ENCODE measurements around the gene TFEB. TPM values are rescaled to one million over a fixed set of nuclear protein-coding genes. Genes with fewer than 3 reads are reported as not detected.

The TFEB gene
- total RNA-seq (50.7 TPM), polyA plus RNA-seq (ENCODE audit: insufficient read depth, low read depth, low replicate concordance) (51.0 TPM)
- long read RNA-seq, donor 1, partial matches to known transcripts: 0 of 1 reads
- long read RNA-seq, donor 1, other reads (novel, unspliced or antisense): 0 of 1 reads
- long read RNA-seq, donor 2, partial matches to known transcripts: 0 of 2 reads
- long read RNA-seq, donor 2, other reads (novel, unspliced or antisense): 0 of 2 reads
- long read RNA-seq, donor 3, partial matches to known transcripts: 0 of 3 reads
- long read RNA-seq, donor 3, other reads (novel, unspliced or antisense): 0 of 3 reads
- long read RNA-seq, donor 4, partial matches to known transcripts: 0 of 3 reads
- long read RNA-seq, donor 4, other reads (novel, unspliced or antisense): 0 of 3 reads
- long read RNA-seq, donor 5, partial matches to known transcripts: 0 of 1 reads
- long read RNA-seq, donor 5, other reads (novel, unspliced or antisense): 0 of 1 reads
- long read RNA-seq, donor 6: 0 reads
- long read RNA-seq, donor 7, transcript TFEB-204 (9 exons, 2,331 nt): major isoform, 30 of 57 reads
- long read RNA-seq, donor 7, partial matches to known transcripts: 4 of 57 reads
- long read RNA-seq, donor 7, other reads (novel, unspliced or antisense): 20 of 57 reads
- long read RNA-seq, donor 8, transcript TFEB-204 (9 exons, 2,331 nt): major isoform, 5 of 5 reads
- long read RNA-seq, donor 8, partial matches to known transcripts: 0 of 5 reads
- long read RNA-seq, donor 8, other reads (novel, unspliced or antisense): 0 of 5 reads
- long read RNA-seq, donor 9, partial matches to known transcripts: 0 of 1 reads
- long read RNA-seq, donor 9, other reads (novel, unspliced or antisense): 0 of 1 reads
- long read RNA-seq, donor 10, partial matches to known transcripts: 0 of 1 reads
- long read RNA-seq, donor 10, other reads (novel, unspliced or antisense): 0 of 1 reads

DNA sequence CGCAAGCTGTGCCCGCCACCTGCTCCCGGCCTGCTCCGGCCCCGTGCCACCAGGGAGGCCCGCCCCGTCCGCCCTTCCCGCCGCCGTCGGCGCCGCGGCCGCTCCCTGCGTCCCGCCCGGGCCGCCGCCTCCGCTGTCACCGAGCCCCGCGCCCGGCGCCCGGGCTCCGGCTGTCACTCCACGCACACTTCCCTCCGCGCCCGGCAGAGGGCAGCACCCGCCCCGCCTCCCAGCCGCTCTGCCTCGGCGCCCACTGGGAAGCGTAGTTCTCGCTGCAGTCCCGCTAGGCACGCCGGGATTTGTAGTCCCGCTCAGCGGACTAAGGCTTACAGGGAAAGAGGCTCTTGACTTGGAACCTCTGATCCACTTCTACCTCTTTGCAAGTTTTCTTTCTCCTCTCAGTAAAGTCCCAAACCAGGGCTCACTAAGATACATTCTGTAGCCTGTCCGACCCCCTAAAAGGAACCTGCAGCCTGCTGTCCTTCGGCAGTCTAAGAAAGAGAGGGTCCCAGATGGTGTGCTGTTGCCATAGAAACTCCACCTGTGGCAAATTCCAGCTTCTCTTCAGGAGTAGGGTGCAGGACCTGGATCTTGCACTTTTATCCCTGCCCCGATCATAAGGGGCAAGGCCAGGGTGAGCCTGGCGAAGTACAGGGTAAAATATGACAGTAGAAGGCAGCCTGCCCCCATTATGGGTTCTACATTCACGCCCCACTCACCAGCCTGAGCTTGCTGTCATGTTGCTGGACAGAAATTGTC, at the start of gene TFEB:
TSS of gene TFEB (minus strand) at position 182 of the 759 bp plus-strand sequence. CDS start 44,395 bp downstream, outside the sequence.
- no peak for FAIRE-seq
- Histone ChIP-seq H3K4me3 (ENCODE audit: low read length in 3 of 3) (peak within 1 kb of the TSS; percentile 11 to 59 (median 48)), H3K9ac (ENCODE audit: low read length in 3 of 3) (peak within 1 kb of the TSS in 2 of 3 donors; percentile 55 to 61)

DNA sequence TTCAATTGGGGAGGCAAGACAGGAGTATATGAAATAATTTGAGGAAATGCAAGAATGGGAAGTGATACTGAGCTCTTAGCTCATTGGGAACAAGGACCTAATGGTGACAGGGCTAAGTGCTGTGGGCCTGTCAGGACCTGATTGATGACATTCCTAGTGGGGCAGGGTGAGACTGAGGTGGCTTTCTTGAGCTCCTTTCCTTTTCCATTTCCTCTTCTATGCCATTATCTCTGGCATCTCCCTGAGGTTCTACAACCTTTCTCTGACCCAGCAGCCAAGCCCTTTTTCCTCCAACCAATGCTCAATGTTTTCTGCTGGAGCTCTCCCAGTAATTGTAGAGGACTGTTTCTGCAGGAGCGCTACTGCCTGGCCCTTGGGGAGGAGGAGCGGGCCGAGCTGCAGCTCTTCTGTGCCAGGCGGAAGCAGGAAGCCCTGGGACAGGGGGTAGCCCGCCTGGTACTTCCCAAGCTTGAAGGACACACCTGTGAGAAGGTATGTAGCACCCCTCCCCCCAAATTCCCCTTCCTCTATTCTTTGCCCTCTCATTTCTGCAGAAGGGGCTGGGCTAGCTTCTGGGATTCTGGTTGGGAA, 49.3 kb upstream of the TFEB start:
- Histone ChIP-seq H3K4me1 (ENCODE audit: control insufficient read depth in 2 of 3, insufficient read depth in 2 of 3, low read depth in 1 of 3, low read length in 3 of 3) (peaks cover 0 to 21% (median 3%) of the 10 kb centered on the region in 3 donors), H3K9ac (ENCODE audit: low read length in 3 of 3) (no peak overlapping the region), H3K36me3 (ENCODE audit: control insufficient read depth in 2 of 3, insufficient read depth in 3 of 3, low read length in 3 of 3) (peaks cover 2 to 6% (median 2%) of the 10 kb centered on the region in 3 donors), H3K4me3 (ENCODE audit: low read length in 3 of 3) (no peak overlapping the region), H3K27me3 (ENCODE audit: control insufficient read depth, insufficient read depth, low read length) (no peaks in the 10 kb centered on the region), H3K27ac (ENCODE audit: low read depth in 2 of 2, low read length in 2 of 2) (no peak overlapping the region), H3K9me3 (ENCODE audit: control insufficient read depth in 2 of 3, insufficient read depth in 1 of 3, low read length in 3 of 3) (no peaks in the 10 kb centered on the region)
- no peak for FAIRE-seq
- TF ChIP-seq, protein P1, sequence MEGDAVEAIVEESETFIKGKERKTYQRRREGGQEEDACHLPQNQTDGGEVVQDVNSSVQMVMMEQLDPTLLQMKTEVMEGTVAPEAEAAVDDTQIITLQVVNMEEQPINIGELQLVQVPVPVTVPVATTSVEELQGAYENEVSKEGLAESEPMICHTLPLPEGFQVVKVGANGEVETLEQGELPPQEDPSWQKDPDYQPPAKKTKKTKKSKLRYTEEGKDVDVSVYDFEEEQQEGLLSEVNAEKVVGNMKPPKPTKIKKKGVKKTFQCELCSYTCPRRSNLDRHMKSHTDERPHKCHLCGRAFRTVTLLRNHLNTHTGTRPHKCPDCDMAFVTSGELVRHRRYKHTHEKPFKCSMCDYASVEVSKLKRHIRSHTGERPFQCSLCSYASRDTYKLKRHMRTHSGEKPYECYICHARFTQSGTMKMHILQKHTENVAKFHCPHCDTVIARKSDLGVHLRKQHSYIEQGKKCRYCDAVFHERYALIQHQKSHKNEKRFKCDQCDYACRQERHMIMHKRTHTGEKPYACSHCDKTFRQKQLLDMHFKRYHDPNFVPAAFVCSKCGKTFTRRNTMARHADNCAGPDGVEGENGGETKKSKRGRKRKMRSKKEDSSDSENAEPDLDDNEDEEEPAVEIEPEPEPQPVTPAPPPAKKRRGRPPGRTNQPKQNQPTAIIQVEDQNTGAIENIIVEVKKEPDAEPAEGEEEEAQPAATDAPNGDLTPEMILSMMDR (IDR thresholded peaks at IDR 0.05; ENCODE audit: borderline replicate concordance, extremely low read depth, insufficient read depth): no peak
- intact Hi-C loops (cut with DNase I): loop anchor here (10.0 kb wide), 1 partner anchor 260 kb away; no protein-coding TSS in a partner anchor
- DNase-seq: peak in 1 of 5 donors; percentile 16

More for the DNA sequence above, at the start of gene TFEB:
- TF ChIP-seq, protein P1 (IDR thresholded peaks at IDR 0.05; ENCODE audit: borderline replicate concordance, extremely low read depth, insufficient read depth): peak; percentile 94
- H3K9me3 ChIP-seq (ENCODE audit: control insufficient read depth in 2 of 3, insufficient read depth in 1 of 3, low read length in 3 of 3): no peaks in the 10 kb centered on the region
- intact Hi-C loops (cut with DNase I): no loop called here
- peak within 1 kb of the TSS; percentile 98 for H3K27ac ChIP-seq (ENCODE audit: low read depth in 2 of 2, low read length in 2 of 2)
- no peaks in the 10 kb centered on the region for H3K27me3 ChIP-seq (ENCODE audit: control insufficient read depth, insufficient read depth, low read length)
- H3K36me3 ChIP-seq (ENCODE audit: control insufficient read depth in 2 of 3, insufficient read depth in 3 of 3, low read length in 3 of 3): no peaks in the 10 kb centered on the region
- peak; percentile 94 to 97 (median 95) for DNase-seq
- H3K4me1 ChIP-seq (ENCODE audit: control insufficient read depth in 2 of 3, insufficient read depth in 2 of 3, low read depth in 1 of 3, low read length in 3 of 3): peaks cover 0 to 27% (median 12%) of the 10 kb centered on the region in 3 donors

DNA sequence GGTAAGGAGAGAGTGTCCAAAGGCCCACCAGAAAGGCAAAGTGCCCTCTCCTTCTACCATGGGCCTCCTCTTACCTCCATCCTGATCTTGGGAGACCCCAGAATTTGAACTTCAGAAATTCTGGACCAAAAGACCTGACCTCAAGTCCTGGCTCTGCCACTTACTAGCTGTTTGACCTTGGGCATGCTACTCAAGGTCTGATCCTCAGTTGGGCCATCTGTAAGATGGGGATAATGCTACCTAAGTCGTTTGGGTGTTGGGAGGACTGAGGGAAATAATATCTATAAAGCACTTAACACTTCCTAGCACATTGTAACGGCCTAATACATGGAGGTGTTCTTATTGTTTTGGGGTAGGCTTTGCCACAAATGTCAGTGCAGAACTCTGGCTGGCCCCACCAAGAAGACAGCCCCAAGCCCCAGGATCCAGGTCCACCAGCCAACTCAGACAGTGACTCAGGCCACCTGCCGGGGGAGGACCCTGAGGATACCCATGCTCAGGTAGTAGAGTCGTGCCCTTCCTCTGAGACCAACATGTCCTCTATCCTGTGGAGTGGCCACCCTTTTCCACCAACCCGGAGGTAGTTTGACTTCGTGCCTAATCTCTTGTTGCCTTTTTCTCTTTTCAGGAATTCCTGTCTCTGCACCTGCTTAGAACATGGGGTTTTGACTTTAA, 47.8 kb upstream of the TFEB start:
- H3K9me3 ChIP-seq (ENCODE audit: control insufficient read depth in 2 of 3, insufficient read depth in 1 of 3, low read length in 3 of 3): no peaks in the 10 kb centered on the region
- TF ChIP-seq, protein P1 (IDR thresholded peaks at IDR 0.05; ENCODE audit: borderline replicate concordance, extremely low read depth, insufficient read depth): no peak
- H3K9ac ChIP-seq (ENCODE audit: low read length in 3 of 3): no peak overlapping the region
- H3K27ac ChIP-seq (ENCODE audit: low read depth in 2 of 2, low read length in 2 of 2): no peak overlapping the region
- H3K27me3 ChIP-seq (ENCODE audit: control insufficient read depth, insufficient read depth, low read length): no peaks in the 10 kb centered on the region
- no peak overlapping the region for H3K4me3 ChIP-seq (ENCODE audit: low read length in 3 of 3)
- DNase-seq (no peak), FAIRE-seq (no peak)
- H3K36me3 ChIP-seq (ENCODE audit: control insufficient read depth in 2 of 3, insufficient read depth in 3 of 3, low read length in 3 of 3): no peaks in the 10 kb centered on the region
- peaks cover 0 to 26% (median 3%) of the 10 kb centered on the region in 3 donors for H3K4me1 ChIP-seq (ENCODE audit: control insufficient read depth in 2 of 3, insufficient read depth in 2 of 3, low read depth in 1 of 3, low read length in 3 of 3)
- intact Hi-C loops (cut with DNase I): loop anchor here (10.0 kb wide), 1 partner anchor 262 kb away; no protein-coding TSS in a partner anchor
